Retina (tissue), 1 donor: Measurements from ENCODE around the gene GLCE.
"Not testable (repeated sequence)": the region's sequence is repeated elsewhere in the genome, so short reads cannot be mapped to it uniquely, and the experiment has no call there.

Source experiments
- DNase-seq: peaks from one replicate; pipeline ENCODE4 v3.0.0-alpha.2; 2016

GLCE gene

DNA sequence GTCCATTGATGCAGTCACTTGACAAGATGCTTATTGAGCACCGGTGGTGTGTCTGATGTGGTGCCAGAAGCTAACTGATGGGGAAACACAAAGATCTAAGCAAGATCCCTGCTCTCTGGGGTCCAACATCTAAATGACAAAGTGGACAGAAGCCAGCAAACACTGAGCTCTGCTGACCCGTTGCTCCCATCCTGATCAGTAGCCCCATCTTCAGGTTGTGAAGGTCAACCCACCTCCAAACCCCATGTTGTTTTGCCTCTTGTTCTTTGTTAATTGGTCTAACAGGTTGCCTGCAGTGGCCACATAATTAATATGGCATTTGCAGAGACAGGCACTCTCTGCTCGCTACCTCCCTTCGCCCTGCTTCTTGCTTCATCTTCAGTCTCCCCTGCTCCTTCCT lies 21.5 kb upstream of the GLCE start:
- DNase-seq: no peak

GRCh38 chr15:69140306-69140705 lies 20.1 kb upstream of the GLCE start:
- no peak for DNase-seq

GRCh38 chr15:69141286-69141701 lies 19.1 kb upstream of the GLCE start:
- DNase-seq: no peak

- DNase-seq: no peak
Observed at GRCh38 chr15:69141833-69142232, 18.6 kb upstream of the GLCE start.

GRCh38 chr15:69143756-69144436 lies 16.5 kb upstream of the GLCE start:
- no peak for DNase-seq

DNA sequence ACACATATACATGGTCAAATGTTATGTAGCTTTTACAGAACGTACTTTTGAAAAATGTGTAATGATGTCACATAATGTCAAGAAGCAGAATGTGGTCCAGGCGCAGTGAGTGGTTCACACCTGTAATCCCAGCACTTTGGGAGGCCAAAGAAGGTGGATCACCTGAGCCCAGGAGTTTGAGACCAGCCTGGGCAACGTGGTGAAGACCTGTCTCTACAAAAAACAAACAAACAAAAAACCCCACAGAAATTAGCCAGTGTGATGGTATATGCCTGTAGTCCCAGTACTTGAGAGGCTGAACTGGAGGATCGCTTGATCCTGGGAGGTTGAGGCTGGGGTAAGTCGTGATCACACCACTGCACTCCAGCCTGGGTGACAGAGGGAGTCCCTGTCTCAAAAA lies 15.9 kb upstream of the GLCE start:
- DNase-seq: no peak

DNA sequence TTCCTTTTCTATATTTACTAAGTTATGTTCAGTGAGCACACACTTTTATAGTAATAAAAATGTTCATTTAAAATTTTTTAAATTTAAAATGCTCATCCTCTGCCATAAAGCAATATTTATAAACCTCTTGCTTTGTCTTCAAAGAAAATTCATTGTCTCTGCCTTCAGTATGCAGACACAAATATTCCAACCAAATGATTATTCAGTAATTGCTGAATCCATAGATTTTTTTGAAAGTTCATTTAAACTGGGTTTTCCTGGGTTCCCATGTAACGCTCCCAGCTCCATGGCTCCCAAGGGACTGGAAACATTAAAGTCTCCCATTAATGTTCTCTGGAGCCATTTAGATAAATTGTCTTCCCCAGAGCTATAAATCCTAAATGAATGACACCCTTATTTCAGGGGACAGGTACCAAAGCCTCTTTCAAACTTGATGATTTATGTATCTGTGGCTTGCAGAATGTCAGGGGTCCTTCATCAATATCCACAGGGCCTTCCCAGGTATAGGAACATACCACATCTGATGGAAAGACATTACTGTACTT lies 15.2 kb upstream of the GLCE start:
- DNase-seq: no peak

GRCh38 chr15:69145694-69146492 lies 14.5 kb upstream of the GLCE start:
- peak; percentile 49 for DNase-seq

GRCh38 chr15:69146724-69147435 lies 13.6 kb upstream of the GLCE start:
- no peak for DNase-seq

GRCh38 chr15:69148465-69148864 lies 12.0 kb upstream of the GLCE start:
- no peak for DNase-seq

- no peak for DNase-seq
Observed at GRCh38 chr15:69149163-69149562, 11.3 kb upstream of the GLCE start.

DNA sequence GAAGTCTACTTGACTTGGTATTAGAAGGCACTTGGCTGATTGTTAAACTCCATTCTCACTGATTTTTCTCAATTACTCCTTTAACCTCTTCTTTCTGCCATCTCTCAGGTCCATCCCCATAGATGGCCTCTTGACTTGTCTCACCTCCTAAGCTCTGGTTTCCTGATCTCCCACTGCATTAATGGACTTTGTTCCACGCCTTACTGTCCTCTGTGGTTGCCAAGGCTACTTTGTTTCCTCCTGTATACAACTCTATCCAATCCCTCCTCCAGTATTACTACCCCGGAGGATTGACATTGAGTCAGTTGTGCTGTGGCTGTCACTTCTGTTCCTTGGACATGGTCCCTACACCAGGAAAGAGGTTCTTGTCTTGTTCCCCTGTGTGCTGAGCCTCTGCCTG lies 10.6 kb upstream of the GLCE start:
- DNase-seq: no peak

DNA sequence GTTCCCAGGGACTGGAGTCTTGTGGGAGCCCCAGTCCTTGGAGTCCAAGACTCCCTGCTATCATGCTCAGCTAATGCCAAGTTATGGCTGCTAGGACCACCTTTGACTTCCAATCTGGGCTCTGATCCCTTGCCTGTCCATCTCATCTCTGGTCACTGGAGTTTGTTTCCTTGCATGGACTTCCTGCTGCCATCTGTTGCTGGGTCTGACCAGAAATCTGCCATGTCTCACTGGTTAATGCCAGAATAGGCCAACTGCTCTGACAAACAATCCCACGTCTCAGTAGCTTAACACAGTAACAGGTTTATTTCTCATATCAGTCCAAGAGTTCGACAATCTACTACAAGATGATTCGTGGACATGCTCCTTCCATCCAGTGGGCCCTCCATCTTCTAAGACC lies 10.1 kb upstream of the GLCE start:
- no peak for DNase-seq

DNA sequence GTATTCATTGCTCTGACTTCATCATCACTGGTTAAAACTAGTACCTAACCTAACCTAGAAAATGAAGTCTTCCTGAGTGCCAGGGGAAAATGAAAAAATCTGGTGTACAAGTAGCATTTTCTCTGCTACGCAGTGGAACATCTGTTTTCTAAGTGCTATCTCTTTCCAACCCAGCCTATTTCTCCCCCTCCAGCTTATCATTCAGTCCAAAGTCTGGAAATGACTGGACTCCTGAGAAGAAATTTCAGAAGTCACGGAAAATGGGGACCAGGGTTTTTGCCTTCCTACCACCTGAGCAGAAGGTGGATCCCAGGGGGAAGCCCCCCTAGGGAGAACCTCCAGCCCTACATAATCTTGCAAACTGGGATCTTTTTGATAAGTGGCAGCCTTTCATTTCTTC lies 9.6 kb upstream of the GLCE start:
- no peak for DNase-seq

- DNase-seq: no peak
Observed at GRCh38 chr15:69153046-69153445, 7.4 kb upstream of the GLCE start.

DNA sequence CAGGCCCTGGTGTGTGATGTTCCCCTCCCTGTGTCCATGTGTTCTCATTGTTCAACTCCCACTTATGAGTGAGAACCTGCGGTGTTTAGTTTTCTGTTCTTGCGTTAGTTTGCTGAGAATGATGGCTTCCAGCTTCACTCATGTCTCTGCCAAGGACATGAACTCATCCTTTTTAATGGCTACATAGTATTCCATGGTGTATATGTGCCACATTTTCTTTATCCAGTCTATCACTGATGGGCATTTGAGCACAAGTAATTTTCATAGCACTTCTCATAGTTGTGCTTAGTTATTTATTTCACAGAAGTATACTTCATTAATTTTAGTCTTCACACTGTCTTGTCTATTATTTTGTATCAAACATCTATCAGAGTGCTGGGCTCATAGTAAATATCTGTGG lies 6.8 kb upstream of the GLCE start:
- not testable (repeated sequence) for DNase-seq

DNA sequence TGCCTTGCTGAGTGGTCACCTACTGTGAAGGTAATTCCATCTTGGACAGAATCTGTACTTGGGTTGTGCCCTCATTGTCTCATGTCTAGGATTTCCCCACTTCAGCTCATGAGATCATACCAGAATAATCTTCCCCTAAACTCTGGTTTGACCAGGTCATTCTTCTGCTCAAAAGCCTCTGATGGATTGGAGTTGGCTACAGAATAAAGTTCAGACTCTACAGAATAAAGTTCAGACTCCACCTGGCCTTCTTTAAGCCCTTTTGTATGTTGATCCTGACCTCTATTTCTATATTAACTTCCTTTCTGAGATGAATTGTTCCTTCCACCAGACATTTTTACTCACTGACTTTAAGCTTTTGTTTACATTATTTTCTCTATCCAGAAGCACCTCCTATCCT lies 6.4 kb upstream of the GLCE start:
- no peak for DNase-seq

GRCh38 chr15:69154684-69155083 lies 5.8 kb upstream of the GLCE start:
- no peak for DNase-seq

GRCh38 chr15:69156736-69157381 lies 3.6 kb upstream of the GLCE start:
- peak; percentile 43 for DNase-seq

DNA sequence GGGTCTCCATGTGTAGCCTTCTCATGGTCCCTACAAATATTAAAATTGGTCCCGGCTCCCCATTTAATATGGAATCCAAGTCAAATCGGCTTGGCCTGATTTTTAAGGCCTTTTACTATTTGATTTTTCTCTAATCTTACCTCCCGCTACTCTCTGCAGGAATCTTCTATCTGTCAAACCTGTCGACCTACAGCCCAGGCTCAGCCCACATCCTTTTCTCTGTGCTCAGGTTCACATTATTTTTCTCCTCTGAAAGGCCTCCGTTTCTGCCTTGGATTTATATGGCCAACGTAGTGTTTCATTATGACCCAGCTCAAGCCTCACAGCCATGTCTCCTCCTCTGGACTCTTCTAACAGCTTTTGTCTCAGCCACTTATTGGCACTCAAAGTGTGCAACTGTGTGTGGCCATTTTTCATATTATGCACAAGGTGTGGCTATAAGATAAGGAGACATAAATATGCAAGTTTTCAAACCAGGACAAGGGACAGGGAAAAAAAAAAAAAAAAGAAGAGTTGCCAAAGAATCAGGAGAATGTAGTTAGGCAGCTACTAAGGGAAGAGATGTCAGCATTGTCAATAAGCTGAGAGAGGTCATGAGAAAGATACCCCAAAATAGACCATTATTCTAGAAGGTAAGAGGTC lies 2.1 kb upstream of the GLCE start:
- no peak for DNase-seq

DNA sequence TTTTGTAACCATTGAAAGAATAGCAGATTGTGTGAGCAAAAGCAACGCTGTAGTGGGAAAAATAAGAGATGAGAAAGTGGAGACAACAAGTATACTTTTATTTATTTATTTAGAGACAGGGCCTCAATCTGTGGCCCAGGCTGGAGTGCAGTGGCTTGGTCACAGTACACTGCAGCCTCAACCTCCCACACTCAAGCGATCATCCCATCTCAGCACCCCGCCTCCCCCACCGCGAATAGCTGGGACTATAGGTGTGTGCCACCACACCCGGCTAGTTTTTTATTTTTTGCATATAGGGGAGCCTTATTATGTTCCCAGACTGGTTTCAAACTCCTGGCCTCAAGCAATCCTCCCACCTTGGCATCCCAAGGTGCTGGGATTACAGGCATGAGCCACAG lies 1.6 kb upstream of the GLCE start:
- no peak for DNase-seq

DNA sequence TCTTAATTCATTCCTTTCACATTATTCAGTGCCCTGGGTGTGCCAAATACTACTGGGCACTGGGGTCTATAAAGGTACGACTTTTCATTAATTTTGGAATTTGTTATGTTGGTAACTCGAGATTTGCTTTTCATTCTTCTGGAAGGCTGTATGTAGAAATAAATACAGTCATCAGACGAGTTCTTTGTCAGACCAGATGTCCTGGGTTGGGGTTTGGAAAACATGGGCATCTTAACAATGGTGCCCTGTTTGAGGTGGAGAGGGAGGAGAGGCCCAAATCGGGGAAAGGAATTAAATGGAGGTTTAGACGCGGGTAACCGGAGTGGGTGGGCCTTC lies 662 bp upstream of the GLCE start:
- DNase-seq: no peak
